HK-2 (cell line): Measurements from ENCODE around the gene ZIC1.

ENCODE experiments used
- DNase-seq: peaks from one replicate; pipeline ENCODE4 v3.0.0-alpha.2; 2018; ENCODE audit not compliant: unreplicated experiment

Gene ZIC1

DNA sequence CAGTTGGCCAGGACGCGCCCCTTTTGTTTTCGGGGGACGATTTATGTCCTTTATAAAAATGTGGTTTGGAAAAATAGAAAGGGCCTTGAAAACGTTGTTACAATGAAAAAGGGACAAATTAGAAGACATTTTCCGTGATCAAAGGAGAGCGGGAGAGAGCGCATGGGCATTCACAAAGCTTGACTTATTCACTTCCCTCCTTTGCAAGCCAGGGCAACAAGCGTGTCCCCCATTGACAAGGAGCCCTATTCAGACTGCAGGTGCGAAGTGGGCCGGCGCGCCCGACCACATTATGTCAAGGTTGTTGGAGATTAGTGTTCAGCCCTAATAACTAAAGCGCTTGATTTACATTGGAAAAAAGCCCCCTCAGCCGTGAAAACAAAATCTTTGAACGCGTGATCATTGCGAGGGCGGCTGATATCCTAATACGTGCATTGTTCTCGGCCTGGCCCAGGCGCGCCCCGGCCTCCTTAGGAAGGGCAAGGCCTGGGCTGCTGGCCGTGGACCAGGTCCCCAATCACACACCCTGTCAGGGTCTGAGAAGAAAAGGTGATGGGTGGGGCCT, 28.7 kb upstream of the ZIC1 start:
- DNase-seq = no peak

DNA sequence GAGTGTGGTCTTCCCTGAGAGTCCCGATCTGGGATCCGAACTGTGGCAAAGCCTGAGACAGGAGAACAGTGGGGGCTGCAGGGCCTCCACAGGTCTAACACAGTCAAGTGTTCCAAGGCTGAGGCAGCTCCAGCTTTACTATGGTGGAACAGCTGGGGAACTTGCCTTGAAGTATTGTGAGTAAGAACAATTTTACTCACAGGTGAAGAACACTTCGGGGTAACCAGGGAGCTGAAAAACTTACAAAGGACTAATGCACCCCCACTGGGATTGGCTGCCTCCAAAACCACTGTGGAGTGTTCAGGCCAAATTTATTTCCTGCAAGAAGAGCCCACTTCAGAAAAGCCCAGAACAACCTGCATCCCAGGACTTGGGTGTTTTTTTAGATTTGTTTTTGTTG, 28.2 kb upstream of the ZIC1 start:
- DNase-seq = no peak

DNA sequence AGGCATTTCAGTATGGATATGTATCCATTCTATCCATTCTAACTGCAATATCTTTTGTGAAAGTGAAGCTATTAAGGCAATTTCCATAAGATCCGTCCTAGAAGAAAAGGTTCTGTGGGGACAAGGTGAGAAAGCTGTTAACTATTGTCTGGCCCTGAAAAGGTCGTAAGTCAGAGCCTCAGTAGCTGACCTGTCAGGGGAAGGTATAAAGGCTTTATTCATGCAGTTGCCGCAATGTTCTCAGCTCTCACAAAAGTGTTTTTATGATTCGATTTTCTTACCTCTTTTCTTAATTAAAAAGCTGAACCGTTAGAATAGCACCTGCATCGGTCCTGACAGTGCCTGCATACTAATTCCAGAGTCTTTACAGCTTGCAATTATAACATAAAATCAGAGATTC, 27.6 kb upstream of the ZIC1 start:
- DNase-seq = no peak

DNA sequence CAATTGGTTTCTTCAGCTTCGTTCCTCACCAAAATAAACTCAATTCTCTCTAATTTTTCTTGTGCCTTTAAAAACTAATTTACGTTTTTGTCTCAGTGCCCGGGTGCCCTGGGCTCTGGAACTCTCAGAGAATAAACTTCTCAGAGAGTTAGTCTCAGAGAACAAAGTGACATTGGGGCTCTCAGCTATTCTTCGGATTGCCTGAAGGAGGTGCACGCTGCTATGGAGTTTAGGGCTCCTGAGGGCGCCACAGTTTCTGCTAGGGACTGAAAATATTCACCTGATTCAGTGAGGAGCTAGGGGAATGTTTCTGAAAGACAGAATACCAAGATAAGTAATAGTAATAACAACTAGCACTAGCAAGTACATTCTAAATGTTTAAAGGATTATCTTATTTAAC, 25.5 kb upstream of the ZIC1 start:
- DNase-seq = no peak

DNA sequence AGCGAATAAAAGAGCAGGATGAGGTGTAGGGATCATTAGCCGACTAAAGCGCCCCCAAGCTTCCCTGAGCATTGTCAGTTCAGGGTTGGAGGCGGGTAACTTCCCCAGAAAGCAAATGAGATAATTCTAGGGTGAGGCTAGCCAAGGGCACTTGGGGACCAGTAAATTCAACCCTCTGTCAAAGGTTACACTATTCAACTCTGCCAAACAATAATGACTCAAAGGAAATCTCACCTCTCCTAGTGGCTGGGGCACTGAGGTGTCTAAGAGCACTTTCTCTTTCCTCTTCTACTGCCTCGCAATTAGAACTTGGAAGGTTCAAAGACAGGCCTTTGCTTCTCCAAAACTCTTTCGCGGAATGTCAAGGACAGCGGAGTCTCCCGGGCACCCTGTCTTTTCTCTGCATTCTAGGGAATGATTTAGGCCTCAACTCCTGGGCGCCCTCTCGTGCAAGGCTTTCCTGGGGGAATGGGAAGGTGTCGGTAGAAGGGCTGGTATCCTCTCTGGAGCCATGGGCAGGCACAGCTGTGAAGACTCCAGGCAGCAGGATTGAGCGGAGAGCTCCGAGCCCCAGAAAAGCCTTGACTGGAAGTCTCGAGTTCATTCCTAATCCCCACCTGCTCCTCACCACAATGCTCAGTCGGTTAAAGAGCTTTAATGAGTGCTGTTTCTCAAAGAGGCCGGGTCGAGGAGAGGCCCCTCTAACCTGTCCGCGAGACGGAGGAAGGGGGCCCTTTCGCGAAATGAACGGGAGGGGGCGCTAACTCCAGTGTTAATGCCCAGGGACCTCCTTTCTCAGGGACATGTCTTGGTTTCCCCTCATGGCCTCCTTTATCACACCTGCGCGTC, 24.7 kb upstream of the ZIC1 start:
- DNase-seq = no peak

DNA sequence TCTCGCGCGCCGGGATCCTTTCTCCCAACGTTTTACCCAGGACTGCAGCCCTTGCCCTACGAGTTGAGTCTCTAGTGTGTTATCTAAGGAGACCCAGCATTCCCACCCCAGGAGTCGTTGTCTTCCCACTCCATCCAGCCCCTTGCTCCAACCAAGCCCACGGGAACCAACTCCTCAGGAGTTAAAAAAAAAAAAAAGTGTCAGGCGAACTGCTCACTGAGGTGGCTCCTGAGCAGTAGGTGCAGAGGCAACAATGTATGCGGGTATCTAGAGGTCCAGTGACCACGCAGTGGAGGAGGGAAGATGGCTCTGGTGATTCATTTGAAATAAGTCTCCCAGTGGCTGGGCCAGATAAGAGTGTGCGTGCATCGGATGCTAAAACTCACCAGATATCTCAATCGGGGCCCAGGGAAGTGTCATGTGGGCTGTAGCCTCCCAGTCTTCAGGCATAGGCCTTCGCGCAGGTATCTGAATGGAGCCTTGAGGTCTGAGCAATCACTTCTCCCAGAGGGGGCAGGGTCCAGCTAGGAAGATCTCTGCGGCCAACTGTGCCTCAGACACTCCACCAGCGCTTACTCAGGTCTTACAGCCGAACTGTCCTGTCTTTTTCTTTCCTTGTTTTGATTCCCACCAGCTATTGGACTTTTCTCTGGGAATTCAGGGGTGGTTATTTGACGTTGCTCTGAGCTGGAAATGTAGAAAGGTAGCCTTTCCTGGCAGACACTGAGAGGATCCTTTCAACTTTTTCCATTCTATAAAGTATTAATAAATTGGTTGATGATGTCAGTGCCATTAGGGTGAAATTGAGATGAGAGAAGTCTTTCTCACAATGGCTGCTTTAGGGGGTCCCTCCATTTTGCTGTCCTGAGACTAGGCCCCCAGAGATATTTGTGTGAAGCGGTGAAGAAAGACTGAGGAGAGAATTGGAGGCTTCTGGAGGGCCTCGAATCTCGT, 23.8 kb upstream of the ZIC1 start:
- DNase-seq = no peak

DNA sequence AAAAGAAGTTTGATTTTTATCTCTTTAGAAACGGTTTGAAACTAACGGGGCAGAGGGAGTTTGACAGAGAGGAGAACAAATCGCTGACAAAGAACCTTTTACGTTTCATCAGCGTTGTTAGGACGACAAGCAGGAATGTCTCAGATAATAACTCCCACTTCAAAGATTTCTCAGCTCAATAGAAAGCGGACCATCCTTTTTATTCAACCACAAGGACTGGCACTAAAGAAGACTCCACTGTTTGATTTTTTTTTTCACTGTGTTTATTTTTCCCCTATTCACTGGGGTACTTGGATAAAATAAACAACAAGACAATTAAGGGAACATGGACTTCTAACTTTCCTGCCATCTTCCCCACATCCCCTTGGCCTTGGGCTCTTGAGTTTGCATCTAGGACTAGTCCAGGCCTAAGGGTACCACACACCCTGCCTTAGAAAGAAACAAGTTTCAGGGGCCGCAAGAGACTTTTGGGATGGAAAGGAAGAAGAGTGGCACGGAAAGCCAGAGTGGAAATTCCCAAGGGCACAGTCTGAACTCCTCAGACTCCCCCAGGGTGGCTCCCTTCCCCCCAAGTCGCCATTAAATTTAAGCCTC, 21.8 kb upstream of the ZIC1 start:
- no peak for DNase-seq

DNA sequence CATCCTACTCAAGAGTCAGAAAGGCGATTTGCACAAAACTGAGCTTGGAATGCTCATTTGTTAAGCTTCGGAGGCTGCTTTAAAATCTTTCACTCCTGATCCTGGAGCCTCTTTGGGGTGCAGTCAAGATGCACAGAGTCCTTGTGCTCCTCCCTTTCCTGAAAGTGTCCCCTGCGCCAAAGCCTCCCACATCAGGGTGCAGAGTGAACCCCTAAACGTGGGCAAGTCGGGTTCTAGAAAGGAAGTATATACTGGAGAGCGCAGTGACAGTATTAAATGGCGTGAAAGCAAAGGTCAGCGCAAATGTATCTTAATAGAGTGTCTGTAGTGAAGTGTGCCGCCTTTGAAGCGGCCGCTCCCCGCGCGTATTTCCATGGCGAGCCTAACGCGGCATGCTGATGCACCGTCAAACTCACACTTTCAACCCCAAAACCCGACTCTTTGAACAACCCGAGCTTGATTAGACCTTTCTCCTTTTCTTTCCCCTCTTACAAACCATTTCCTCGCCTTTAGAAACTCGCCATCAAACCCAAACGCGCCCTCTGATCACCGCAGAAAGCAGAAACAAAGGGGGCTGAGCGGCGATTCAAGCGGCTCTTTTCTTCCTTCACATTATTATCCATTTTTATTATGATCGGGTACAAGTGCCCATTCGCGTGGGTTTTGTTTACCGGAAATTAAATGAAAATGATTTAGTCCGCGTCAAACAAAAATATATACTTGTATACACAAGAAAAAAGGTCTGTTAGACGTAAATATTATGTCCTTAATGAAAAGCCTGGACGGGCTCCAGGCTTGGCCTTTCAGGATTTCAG, 21.1 kb upstream of the ZIC1 start:
- DNase-seq = no peak

DNA sequence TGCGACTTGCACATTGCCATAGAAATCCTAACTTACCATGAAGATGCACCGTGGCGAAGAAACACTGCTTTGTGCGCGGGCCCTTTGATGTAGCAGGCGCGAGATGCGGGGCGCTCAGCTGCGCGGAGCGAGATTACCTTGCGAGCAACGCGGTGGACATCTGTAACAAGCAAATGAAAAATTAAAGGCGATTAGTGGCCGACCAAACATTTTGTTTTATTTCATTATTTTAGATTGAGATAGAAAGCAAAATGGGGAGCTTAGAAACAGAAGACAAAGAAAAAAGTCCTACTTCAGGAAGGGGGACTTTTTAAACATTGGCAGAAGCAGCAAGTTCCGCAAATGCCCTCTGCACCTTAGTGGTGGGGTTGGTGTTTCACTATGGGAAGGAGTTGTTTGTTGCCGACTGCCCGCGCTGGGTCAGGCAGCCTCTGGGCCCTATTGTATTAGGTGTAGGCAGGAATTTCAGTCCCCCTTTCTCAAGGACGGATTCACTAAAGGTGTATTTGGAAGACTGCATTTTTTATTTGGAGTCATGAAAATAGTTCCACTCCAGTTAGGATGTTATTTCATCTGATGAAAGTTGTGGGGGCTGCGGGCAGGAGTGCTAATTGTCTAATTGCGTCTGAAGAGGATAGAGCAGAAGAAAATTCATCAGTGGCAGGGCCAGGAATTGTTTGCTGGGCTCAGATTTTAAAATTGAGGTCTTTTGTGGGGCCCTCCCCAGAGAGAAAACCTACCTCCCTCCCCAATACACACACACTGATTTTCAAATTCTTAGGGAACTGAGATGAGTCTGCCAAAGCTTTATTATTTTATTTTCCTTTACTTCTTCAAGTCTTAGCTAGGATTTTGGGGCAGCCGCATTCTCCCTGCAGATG, 20.2 kb upstream of the ZIC1 start:
- no peak for DNase-seq

DNA sequence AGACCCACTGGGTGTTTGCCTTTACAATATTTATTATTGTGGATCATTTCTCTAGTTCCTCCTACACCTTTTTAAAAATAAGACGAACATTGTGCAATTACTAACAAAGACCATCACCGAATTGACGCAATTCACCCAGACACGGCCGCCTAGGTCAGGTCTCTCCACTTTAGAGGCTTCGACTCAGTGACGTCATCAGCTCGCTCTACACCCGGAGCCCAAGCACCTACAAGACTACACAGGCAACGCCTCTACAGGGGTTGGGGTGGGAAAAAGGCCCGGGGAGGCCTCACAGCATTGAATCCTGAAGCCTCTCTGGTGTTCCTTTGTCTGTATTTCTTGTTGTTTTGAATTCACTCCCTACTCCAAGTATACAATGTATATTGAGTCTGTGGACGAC, 19.4 kb upstream of the ZIC1 start:
- DNase-seq = no peak

DNA sequence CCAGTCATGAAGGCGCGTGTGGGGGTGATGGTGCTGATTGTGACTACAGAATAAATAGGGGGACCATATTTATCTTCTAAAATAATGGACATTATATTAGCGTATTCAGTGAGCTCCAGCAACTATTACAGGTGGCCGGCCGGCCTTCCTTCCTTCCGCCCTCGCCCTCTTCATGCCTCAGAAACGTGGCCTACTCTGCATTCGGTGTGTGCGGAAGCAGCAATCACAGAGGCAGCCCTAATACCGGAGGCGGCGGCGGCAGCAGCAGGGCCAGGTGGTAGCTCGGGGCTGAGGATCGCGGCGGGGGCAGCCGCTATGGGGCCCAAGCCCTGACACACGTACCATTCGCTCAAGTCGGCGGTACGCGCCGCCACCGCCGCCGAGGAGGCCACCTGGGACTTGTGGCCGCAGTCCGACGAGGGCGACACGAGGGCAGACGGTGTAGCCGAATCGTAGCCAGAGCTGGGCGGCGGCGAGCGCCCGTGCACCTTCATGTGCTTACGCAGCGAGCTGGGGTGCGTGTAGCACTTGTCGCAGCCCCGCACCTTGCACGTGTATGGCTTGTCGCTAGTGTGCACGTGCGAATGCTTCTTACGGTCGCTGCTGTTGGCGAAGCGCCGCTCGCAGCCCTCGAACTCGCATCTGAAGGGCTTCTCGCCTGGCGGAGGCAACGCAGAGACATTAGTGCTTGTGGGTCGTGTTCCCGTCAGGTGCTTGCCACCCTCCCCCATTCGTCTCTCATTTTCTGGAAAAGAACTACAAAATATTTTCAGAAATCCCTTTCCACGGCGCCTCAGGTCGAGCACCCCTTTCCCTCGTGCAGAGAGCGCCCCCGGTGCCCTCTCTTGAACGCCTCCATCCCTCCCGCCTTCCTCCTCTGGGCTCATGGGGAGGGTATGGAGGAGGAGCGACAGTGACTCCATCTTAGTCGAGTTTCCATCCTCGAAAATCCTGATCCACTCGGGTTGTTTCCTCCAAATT, 18.3 kb upstream of the ZIC1 start:
- DNase-seq = no peak

DNA sequence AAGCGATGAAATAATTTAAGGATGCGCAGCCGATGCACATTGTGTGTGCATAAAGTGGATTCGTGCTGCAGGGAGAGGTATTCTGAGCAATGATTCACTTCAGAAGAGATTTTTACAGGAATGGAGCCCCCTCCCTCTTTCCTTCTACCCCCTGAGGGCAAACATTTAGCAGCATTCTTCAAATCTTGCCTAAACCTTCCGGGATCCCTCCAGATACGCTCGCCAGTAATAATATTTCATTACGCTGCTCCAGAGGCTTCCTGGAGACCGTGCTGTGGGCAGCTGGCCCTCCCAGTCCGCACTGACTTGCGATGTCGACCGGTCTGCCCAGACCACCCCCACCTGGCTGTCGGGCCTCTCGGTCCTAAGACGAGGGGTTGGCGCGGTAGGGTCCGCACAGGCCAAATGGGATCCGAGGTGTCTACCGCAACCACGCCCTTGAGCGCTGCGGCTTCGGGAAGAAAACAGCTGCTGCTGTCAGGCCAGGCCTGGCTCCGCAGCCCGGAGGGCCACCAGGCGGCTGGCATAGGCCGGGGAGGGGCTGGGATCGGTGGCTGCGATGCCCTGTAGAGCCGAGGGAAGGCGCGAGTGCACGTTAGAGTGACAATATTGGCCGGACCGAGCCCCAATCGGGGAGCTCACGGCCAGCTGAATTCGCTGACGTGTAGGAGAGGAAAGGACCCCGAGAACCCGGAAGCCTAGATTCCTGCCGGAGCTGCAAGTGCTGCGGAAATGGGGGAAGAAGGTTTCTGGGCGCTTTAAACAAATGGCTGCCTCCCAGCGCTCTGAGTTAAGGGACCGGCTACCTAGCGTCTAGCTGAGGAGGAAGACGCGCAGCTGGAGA, 17.2 kb upstream of the ZIC1 start:
- DNase-seq = no peak

DNA sequence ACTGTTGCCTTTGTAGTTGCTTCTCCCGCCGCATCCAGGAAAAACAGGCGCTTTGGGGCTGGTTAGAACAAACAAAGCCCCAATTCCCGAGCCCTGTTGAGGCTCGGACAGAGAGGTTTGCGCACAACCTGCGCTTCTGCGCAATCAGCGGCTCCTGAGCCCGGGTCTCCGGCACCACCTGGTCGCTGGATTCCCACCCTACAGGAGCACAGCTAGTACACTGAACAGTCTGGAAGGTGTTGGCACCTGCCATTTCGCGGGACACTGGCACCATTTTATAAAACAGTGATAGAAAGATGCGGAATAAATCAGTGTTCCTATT, 16.6 kb upstream of the ZIC1 start:
- no peak for DNase-seq

DNA sequence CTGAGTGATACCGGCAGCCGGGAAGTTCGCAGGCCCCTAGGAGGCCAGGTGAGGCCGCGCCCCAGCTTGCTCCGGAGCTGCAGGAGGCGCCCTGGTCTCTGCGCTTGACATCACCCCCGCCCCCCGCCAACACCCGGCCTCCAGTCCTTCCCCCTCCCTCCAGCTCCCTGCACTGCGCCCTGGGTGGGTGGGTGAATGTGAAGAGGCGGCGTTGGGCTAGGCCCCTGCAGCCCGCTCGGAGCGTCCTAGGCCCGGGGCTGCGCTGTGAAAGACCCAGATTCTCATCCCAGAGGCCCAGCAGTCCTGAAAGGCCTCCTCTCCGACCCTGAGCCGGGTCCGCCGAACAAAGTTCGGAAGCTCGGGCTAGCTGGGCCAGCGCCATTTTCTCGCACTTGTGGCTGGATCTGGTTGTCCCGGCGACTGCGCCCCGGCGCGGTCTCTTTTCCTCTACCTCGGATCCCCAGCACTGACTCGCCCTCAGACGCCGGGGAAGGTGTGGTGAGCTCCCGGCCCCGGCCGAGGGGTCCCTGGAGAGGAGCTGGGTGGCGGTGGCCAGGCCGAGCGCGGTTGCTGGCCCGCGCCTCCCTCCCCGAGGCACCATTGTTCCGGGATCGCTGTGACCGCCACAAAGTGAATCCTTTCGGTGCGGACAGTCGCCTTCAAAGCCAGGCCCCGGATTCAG, 15.8 kb upstream of the ZIC1 start:
- no peak for DNase-seq

DNA sequence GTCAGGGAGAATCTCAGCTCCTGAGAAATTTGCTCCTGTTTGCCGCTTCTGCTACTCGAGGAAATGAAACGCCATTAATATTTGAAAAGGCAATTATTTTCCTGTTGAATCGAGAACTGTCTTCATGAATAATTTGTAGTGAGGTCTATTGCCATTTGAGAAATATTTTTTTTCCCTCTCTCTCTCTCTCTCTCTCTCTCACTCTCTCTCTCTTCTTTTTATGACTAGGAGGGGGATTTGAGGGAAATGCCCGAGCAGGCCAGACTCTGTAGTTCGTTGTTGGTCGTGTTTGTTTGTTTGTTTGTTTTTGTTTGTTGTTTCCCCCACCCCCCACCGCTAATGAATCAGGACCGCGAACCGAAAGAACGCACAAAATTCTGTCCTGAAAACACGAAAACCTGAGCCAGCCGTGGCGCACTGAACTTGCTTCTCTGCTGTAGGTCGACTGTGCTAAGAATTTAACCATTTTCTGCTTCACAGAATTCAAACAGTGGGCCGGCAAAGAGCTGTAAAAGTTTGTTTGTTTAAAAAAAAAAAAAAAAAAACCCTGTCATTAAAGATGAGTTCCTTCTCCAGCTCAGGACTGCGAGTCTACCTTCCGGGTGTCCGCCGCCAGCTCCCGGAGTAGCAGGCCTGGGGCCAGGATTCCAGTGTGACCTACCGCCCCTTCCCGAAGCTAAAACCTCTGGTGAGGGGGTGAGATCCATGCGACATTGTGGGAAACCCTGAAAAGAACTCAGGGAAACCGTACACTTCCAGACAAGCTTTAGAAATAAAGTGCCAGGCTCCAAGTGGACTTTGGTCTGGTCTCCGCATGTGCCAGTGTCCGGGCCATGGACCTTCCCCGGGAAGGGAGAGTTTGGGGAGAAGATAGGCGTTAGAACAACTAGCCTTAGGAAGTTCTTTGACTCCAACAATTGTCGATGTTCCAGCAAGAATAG, 15.0 kb upstream of the ZIC1 start:
- no peak for DNase-seq

DNA sequence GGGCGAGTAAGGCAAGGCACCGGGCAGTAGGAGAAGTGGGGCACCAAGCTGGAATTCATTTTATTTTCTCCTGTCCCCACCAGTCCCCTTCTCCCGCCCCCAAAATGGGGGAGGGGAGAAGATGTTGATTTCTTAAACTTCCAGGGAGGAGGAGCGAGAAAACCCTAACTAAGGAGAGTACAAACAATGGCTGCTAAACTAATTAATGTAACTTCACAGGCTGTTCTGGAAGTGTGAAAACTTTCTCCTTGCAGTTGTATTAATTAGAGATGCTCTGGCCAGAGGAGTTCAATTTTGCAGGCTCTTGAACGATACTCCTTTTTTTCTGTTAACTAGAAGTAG, 14.3 kb upstream of the ZIC1 start:
- no peak for DNase-seq
